Measurements from ENCODE around the gene SERPINA9.
"Not testable (repeated sequence)": the region's sequence is repeated elsewhere in the genome, so short reads cannot be mapped to it uniquely, and the experiment has no call there.

SERPINA9 gene

GRCh38 chr14:94517248-94517640 lies 41.2 kb upstream of the SERPINA9 start:
- H3K4me3 ChIP-seq (ENCODE audit: low read depth, low read length): no peak overlapping the region
- no peak for DNase-seq (ENCODE audit: low read depth)
- TF ChIP-seq CTCF (IDR thresholded peaks at IDR 0.05; ENCODE audit: insufficient read depth, low read depth, low read length, missing control alignments): no peak

GRCh38 chr14:94515856-94516255 lies 39.9 kb upstream of the SERPINA9 start:
- H3K4me3 ChIP-seq (ENCODE audit: low read depth, low read length): no peak overlapping the region
- no peak for DNase-seq (ENCODE audit: low read depth)
- no peak for TF ChIP-seq CTCF (IDR thresholded peaks at IDR 0.05; ENCODE audit: insufficient read depth, low read depth, low read length, missing control alignments)

GRCh38 chr14:94515426-94515825 lies 39.4 kb upstream of the SERPINA9 start:
- no peak for DNase-seq (ENCODE audit: low read depth)
- no peak for TF ChIP-seq CTCF (IDR thresholded peaks at IDR 0.05; ENCODE audit: insufficient read depth, low read depth, low read length, missing control alignments)
- no peak overlapping the region for H3K4me3 ChIP-seq (ENCODE audit: low read depth, low read length)

- TF ChIP-seq CTCF (IDR thresholded peaks at IDR 0.05; ENCODE audit: insufficient read depth, low read depth, low read length, missing control alignments): no peak
- DNase-seq (ENCODE audit: low read depth): no peak
- no peak overlapping the region for H3K4me3 ChIP-seq (ENCODE audit: low read depth, low read length)
These were observed 38.4 kb upstream of the SERPINA9 start for GRCh38 chr14:94514351-94514750.

- H3K4me3 ChIP-seq (ENCODE audit: low read depth, low read length); DNase-seq (ENCODE audit: low read depth): not testable (repeated sequence)
These were observed 34.5 kb upstream of the SERPINA9 start for GRCh38 chr14:94510481-94510880.

GRCh38 chr14:94509356-94509755 lies 33.4 kb upstream of the SERPINA9 start, which contains the start of gene SERPINA12:
TSS of gene SERPINA12 (minus strand) at chr14:94509469. CDS start at chr14:94498397, 11,072 bp downstream.
- DNase-seq (ENCODE audit: low read depth): no peak
- no peak for TF ChIP-seq CTCF (IDR thresholded peaks at IDR 0.05; ENCODE audit: insufficient read depth, low read depth, low read length, missing control alignments)
- no peak within 1 kb of the TSS for H3K4me3 ChIP-seq (ENCODE audit: low read depth, low read length)

- H3K4me3 ChIP-seq (ENCODE audit: low read depth, low read length): no peak overlapping the region
- no peak for TF ChIP-seq CTCF (IDR thresholded peaks at IDR 0.05; ENCODE audit: insufficient read depth, low read depth, low read length, missing control alignments)
- DNase-seq (ENCODE audit: low read depth): no peak
These were observed 29.6 kb upstream of the SERPINA9 start for GRCh38 chr14:94505641-94506040.

Data from GM12865 (cell line).